DOHH2 (cell line): Measurements from ENCODE around the gene FRMPD4.

ENCODE experiments used
- EZH2phosphoT487 ChIP-seq: fragments of 200-600 bp; sonication (generic); IDR thresholded peaks from 2 replicates; pipeline ENCODE4 v1.6.1; 2017; ENCODE audit warnings: borderline replicate concordance, mild to moderate bottlenecking, antibody characterized with exemption, low read length, moderate library complexity, mixed read lengths
- TF ChIP-seq, protein P1 (sequence below): fragments of 200-600 bp; sonication (generic); IDR thresholded peaks from one replicate; pipeline ENCODE4 v1.5.1; 2014; ENCODE audit warnings: antibody characterized with exemption, mild to moderate bottlenecking, low read depth, low read length; ENCODE audit not compliant: poor library complexity, severe bottlenecking

DNA sequence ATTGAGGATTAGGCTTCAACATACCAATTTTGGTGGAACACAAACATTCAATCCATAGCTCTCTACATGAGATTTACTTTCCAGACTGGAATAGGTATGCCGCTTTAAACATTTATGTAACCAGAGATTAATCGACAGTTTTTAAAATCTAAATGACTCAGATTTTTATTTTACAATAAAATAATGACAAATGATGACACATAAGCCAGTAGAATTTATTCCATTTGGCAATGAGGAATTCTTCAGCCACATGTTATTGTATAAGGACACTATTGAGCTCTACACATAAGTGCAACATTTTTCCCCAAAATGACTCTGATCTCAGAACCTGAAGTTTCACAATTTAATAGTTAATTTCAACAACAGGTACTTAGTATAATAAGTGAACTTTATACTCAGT lies 425.9 kb downstream of the FRMPD4 start:
- TF ChIP-seq, protein P1, sequence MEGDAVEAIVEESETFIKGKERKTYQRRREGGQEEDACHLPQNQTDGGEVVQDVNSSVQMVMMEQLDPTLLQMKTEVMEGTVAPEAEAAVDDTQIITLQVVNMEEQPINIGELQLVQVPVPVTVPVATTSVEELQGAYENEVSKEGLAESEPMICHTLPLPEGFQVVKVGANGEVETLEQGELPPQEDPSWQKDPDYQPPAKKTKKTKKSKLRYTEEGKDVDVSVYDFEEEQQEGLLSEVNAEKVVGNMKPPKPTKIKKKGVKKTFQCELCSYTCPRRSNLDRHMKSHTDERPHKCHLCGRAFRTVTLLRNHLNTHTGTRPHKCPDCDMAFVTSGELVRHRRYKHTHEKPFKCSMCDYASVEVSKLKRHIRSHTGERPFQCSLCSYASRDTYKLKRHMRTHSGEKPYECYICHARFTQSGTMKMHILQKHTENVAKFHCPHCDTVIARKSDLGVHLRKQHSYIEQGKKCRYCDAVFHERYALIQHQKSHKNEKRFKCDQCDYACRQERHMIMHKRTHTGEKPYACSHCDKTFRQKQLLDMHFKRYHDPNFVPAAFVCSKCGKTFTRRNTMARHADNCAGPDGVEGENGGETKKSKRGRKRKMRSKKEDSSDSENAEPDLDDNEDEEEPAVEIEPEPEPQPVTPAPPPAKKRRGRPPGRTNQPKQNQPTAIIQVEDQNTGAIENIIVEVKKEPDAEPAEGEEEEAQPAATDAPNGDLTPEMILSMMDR, result no peak
- no peak for TF ChIP-seq EZH2phosphoT487
